T-cell (primary cell): ENCODE data around the gene FNDC1. TPM values are rescaled to one million over a fixed set of nuclear protein-coding genes. Genes with fewer than 3 reads are reported as not detected.

Source experiments
- ATAC-seq, 4 experiments: fragments of 200-7000 bp in 3 of 4; fragments of 150-1000 bp in 1 of 4; cut with Tn5 transposase; replicated peaks in 1 of 4; 1 replicate in 3 of 4; 2 replicates in 1 of 4; pipeline ENCODE4 v1.10.0; 2021; ENCODE audit warnings: moderate library complexity in 3 of 4, mild to moderate bottlenecking in 2 of 4, moderate number of reproducible peaks in 1 of 4
- CTCF ChIA-PET, 2 donors: fragments of 300-600 bp; sonication (Branson Sonifier 250); formaldehyde crosslinking; loops; one replicate each; lab custom pipeline; 2022; ENCODE audit warnings: antibody characterized with exemption in 2 of 2; lab: Charles Lee
- POLR2A ChIA-PET, 2 donors: fragments of 300-600 bp; sonication (Branson Sonifier 250); formaldehyde crosslinking; loops; one replicate each; lab custom pipeline; 2022; ENCODE audit warnings: antibody characterized with exemption in 2 of 2; lab: Charles Lee
- DNase-seq, 35 experiments: peaks; one replicate each; pipeline versions ENCODE4 v3.0.0 to v3.0.0-alpha.2; 2013 to 2023
- H3K27ac ChIP-seq: one replicate; pipeline ENCODE4 v1.5.1; 2013; ENCODE audit warnings: low read length
- H3K27me3 ChIP-seq, 2 experiments: replicated peaks in 1 of 2; 1 replicate in 1 of 2; 2 replicates in 1 of 2; pipeline versions ENCODE4 v1.6.1 to v1.7.0; 2013; ENCODE audit warnings: low read length in 1 of 2, mixed read lengths in 1 of 2; ENCODE audit not compliant: control insufficient read depth in 2 of 2, insufficient read depth in 2 of 2; ENCODE audit errors: extremely low read depth in 1 of 2
- H3K36me3 ChIP-seq, 2 donors: 1 replicate in 1 of 2; 2 replicates in 1 of 2; pipeline versions ENCODE4 v1.6.1 to v1.7.0; 2013; ENCODE audit warnings: low read length in 1 of 2; ENCODE audit not compliant: control insufficient read depth in 2 of 2, insufficient read depth in 1 of 2; ENCODE audit errors: extremely low read depth in 1 of 2
- H3K4me1 ChIP-seq, 2 experiments: 1 replicate in 1 of 2; 2 replicates in 1 of 2; pipeline versions ENCODE4 v1.6.1 to v1.7.0; 2013; ENCODE audit warnings: low read length in 2 of 2, mixed read lengths in 1 of 2; ENCODE audit not compliant: insufficient read depth in 2 of 2, control insufficient read depth in 1 of 2; ENCODE audit errors: extremely low read depth in 1 of 2
- H3K4me3 ChIP-seq, 2 donors: 1 replicate in 1 of 2; 2 replicates in 1 of 2; pipeline versions ENCODE4 v1.5.1 to v1.7.0; 2013; ENCODE audit warnings: mild to moderate bottlenecking in 2 of 2, low read length in 1 of 2, moderate library complexity in 1 of 2; ENCODE audit not compliant: control insufficient read depth in 1 of 2; ENCODE audit errors: extremely low read depth in 1 of 2
- H3K9me3 ChIP-seq: 2 replicates; pipeline ENCODE4 v1.7.0; 2013
- H3K27ac Mint-ChIP-seq, 2 donors: one replicate each; pipeline ENCODE4 v1.8.0; 2020 to 2021; ENCODE audit warnings: mild to moderate bottlenecking in 2 of 2, mixed read lengths in 2 of 2
- H3K27me3 Mint-ChIP-seq, 2 donors: one replicate each; pipeline ENCODE4 v1.8.0; 2021 to 2022; ENCODE audit warnings: mixed read lengths in 2 of 2
- H3K36me3 Mint-ChIP-seq: one replicate; pipeline ENCODE4 v1.8.0; 2021; ENCODE audit warnings: mixed read lengths
- H3K4me1 Mint-ChIP-seq, 3 donors: one replicate each; pipeline ENCODE4 v1.8.0; 2020 to 2022; ENCODE audit warnings: mixed read lengths in 3 of 3, mild to moderate bottlenecking in 1 of 3
- H3K4me3 Mint-ChIP-seq, 3 donors: one replicate each; pipeline ENCODE4 v1.8.0; 2020 to 2022; ENCODE audit warnings: mild to moderate bottlenecking in 3 of 3, mixed read lengths in 3 of 3, moderate library complexity in 3 of 3
- H3K9me3 Mint-ChIP-seq, 3 donors: one replicate each; pipeline ENCODE4 v1.8.0; 2020 to 2022; ENCODE audit warnings: mixed read lengths in 3 of 3
- WGBS: methylation state at CpG from one replicate; pipeline ENCODE4 v1.1.5; 2013; ENCODE audit warnings: missing lambda C conversion rate; ENCODE audit not compliant: insufficient coverage; 5-methylcytosine and 5-hydroxymethylcytosine counted together
- total RNA-seq, 35 experiments: library from RNA in 6 of 35; stranded (reverse) in 6 of 35; fragments of 120-200 nt in 1 of 35; gene quantifications; one replicate each; pipeline versions ENCODE4 v1.2.1 to v1.2.4 and lab custom pipeline; 2013 to 2026

The FNDC1 gene
- total RNA-seq, 5 donors from 2014 or later (not counting 1 experiment from before 2014, with no cell fraction given), result 0.03 TPM; not detected in 4

GRCh38 chr6:159298840-159299239, 129.6 kb downstream of the FNDC1 start:
- DNase-seq (no peak), ATAC-seq (no peak)
- Histone ChIP-seq H3K27me3 (peaks cover under 1 to 19% of the 10 kb centered on the region in 2 experiments), H3K9me3 (no peaks in the 10 kb centered on the region), H3K4me1 (no peaks in the 10 kb centered on the region), H3K27ac (no peak overlapping the region), H3K36me3 (no peaks in the 10 kb centered on the region), H3K4me3 (no peak overlapping the region)
- H3K4me1 Mint-ChIP-seq, result no peaks in the 10 kb centered on the region
- H3K27ac Mint-ChIP-seq, result no peak overlapping the region
- CTCF ChIA-PET, result interaction anchor here in 1 of 2 donors (0.6 kb wide), 1 partner anchor 335 kb away, joined by 3 read pairs; no protein-coding TSS in a partner anchor
- POLR2A ChIA-PET, result no interaction called here
- WGBS, result 94% methylated on average over 5 of the region's 5 CpGs
- no peaks in the 10 kb centered on the region for H3K36me3 Mint-ChIP-seq
- H3K4me3 Mint-ChIP-seq, result no peak overlapping the region
- peaks cover 33 to 37% of the 10 kb centered on the region in 2 donors for H3K27me3 Mint-ChIP-seq
- H3K9me3 Mint-ChIP-seq, result no peaks in the 10 kb centered on the region

DNA sequence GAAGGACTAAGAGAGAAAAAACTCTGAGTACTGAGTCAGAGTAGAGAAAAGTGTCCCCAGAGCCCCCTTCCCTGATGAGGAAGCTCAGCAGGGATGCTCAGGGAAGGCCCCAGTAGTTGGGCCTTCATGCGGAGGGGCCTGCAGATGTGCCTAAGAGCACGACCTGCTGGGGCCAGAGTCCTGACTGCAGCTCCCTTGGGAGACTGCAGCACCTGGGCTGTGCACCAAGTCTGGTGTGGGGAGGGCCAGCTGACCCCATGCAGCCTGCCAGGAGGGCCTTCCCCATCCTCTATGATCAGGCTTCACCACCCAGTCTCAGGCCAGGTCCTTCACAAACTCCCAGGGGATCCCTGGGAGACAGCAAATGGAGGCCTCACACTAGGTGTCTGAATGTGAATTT, 130.4 kb downstream of the FNDC1 start:
- H3K27ac ChIP-seq, result no peak overlapping the region
- WGBS, result 60% methylated on average over 2 of the region's 2 CpGs
- Mint-ChIP-seq H3K36me3 (no peaks in the 10 kb centered on the region), H3K27ac (no peak overlapping the region), H3K9me3 (no peaks in the 10 kb centered on the region), H3K27me3 (peaks cover 32 to 44% of the 10 kb centered on the region in 2 donors), H3K4me1 (no peaks in the 10 kb centered on the region), H3K4me3 (no peak overlapping the region)
- CTCF ChIA-PET, result interaction anchor here in 1 of 2 donors (0.6 kb wide), 1 partner anchor 334 kb away, joined by 3 read pairs; no protein-coding TSS in a partner anchor
- POLR2A ChIA-PET, result no interaction called here
- no peaks in the 10 kb centered on the region for H3K9me3 ChIP-seq
- H3K36me3 ChIP-seq, result no peaks in the 10 kb centered on the region
- ATAC-seq (no peak), DNase-seq (no peak)
- peaks cover 2 to 22% of the 10 kb centered on the region in 2 experiments for H3K27me3 ChIP-seq
- H3K4me1 ChIP-seq, result no peaks in the 10 kb centered on the region
- H3K4me3 ChIP-seq, result no peak overlapping the region

GRCh38 chr6:159301277-159301676, 132.1 kb downstream of the FNDC1 start:
- ATAC-seq (no peak), DNase-seq (no peak)
- H3K27me3 Mint-ChIP-seq, result peaks cover 29 to 39% of the 10 kb centered on the region in 2 donors
- CTCF ChIA-PET, result no interaction called here
- H3K4me3 Mint-ChIP-seq, result no peak overlapping the region
- Histone ChIP-seq H3K4me1 (no peaks in the 10 kb centered on the region), H3K4me3 (no peak overlapping the region), H3K27ac (no peak overlapping the region), H3K36me3 (no peaks in the 10 kb centered on the region), H3K9me3 (no peaks in the 10 kb centered on the region), H3K27me3 (peaks cover 2 to 22% of the 10 kb centered on the region in 2 experiments)
- H3K27ac Mint-ChIP-seq, result no peak overlapping the region
- WGBS, result 100% methylated on average over 1 of the region's 5 CpGs
- no peaks in the 10 kb centered on the region for H3K9me3 Mint-ChIP-seq
- POLR2A ChIA-PET, result no interaction called here
- H3K36me3 Mint-ChIP-seq, result no peaks in the 10 kb centered on the region
- H3K4me1 Mint-ChIP-seq, result no peaks in the 10 kb centered on the region

DNA sequence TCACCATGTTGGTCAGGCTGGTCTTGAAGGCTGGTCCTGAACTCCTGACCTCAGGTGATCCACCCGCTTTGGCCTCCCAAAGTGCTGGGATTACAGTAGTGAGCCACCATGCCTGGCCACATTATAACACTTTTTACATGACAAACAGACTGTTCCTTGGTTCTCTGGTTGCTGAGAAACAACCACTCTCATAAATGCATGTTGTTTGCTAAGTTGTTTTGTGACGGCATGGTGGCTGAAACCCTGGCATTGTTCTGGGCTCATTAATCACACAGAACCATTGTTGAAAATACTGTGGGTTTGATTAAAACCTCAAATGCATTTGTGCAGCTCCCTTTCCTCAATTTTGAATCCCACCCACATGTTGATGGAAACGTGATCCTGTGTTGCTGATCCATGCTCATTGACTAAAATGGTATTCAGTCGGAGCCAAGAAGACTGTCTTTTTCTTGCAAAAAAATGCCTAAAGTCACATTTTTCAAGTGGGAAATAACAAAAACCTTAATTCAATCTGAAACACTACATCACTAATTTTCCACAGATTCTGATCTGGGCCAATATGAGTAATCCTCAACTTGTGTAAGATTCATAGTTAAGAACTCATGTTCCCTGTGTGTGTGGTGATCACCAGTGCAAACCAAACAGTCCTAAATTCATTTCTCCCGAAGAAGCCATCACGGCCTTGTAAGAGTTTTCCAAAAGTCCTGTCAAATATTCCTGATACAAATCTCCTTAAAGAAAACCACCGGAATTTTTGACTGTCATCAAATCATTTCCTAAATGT, 132.8 kb downstream of the FNDC1 start:
- WGBS, result 89% methylated on average over 3 of the region's 7 CpGs
- Histone ChIP-seq H3K27me3 (peaks cover 2 to 22% of the 10 kb centered on the region in 2 experiments), H3K9me3 (no peaks in the 10 kb centered on the region), H3K4me1 (no peaks in the 10 kb centered on the region), H3K4me3 (no peak overlapping the region), H3K27ac (no peak overlapping the region), H3K36me3 (no peaks in the 10 kb centered on the region)
- no peak overlapping the region for H3K27ac Mint-ChIP-seq
- CTCF ChIA-PET, result no interaction called here
- ATAC-seq (no peak), DNase-seq (no peak)
- H3K36me3 Mint-ChIP-seq, result no peaks in the 10 kb centered on the region
- POLR2A ChIA-PET, result no interaction called here
- peaks cover 29 to 39% of the 10 kb centered on the region in 2 donors for H3K27me3 Mint-ChIP-seq
- no peaks in the 10 kb centered on the region for H3K9me3 Mint-ChIP-seq
- H3K4me3 Mint-ChIP-seq, result no peak overlapping the region
- H3K4me1 Mint-ChIP-seq, result no peaks in the 10 kb centered on the region

GRCh38 chr6:159302594-159302992, 133.4 kb downstream of the FNDC1 start:
- H3K27me3 Mint-ChIP-seq, result peaks cover 28 to 37% of the 10 kb centered on the region in 2 donors
- WGBS, result no CpG with 5 or more reads among the region's 5 CpGs
- ATAC-seq, result no peak
- H3K4me3 Mint-ChIP-seq, result no peak overlapping the region
- no peaks in the 10 kb centered on the region for H3K36me3 Mint-ChIP-seq
- H3K4me3 ChIP-seq, result no peak overlapping the region
- ChIA-PET CTCF (no interaction called here), POLR2A (no interaction called here)
- no peak for DNase-seq
- no peaks in the 10 kb centered on the region for H3K9me3 Mint-ChIP-seq
- no peaks in the 10 kb centered on the region for H3K4me1 Mint-ChIP-seq
- H3K27ac Mint-ChIP-seq, result no peak overlapping the region
- no peaks in the 10 kb centered on the region for H3K9me3 ChIP-seq
- H3K4me1 ChIP-seq, result no peaks in the 10 kb centered on the region
- no peak overlapping the region for H3K27ac ChIP-seq
- H3K36me3 ChIP-seq, result no peaks in the 10 kb centered on the region
- peaks cover 2 to 21% of the 10 kb centered on the region in 2 experiments for H3K27me3 ChIP-seq

DNA sequence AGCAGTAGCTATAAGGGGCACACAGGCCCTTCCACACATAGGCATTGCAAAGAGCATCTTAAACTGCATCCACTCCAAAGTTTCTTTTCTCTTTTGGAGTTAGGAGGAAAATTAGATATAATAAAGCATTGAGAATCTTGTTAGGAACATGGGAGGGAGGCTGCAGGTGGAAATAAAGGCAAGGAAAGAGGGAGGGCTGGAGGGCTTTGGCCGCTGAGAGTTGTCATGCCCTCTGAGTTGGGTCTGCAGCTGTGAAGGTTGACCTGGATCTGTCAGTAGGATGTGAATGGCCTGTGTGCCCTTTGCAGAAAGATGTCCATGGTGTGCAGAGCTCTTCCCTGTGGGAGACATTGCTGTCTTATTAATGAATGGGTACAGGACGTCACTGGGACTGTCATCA, 134.0 kb downstream of the FNDC1 start:
- ATAC-seq (no peak), DNase-seq (no peak)
- POLR2A ChIA-PET, result no interaction called here
- Histone ChIP-seq H3K9me3 (no peaks in the 10 kb centered on the region), H3K4me3 (no peak overlapping the region), H3K27me3 (peaks cover 2 to 20% of the 10 kb centered on the region in 2 experiments), H3K27ac (no peak overlapping the region), H3K36me3 (no peaks in the 10 kb centered on the region), H3K4me1 (no peaks in the 10 kb centered on the region)
- Mint-ChIP-seq H3K27ac (no peak overlapping the region), H3K9me3 (no peaks in the 10 kb centered on the region), H3K36me3 (no peaks in the 10 kb centered on the region), H3K27me3 (peaks cover 23 to 32% of the 10 kb centered on the region in 2 donors), H3K4me3 (no peak overlapping the region), H3K4me1 (no peaks in the 10 kb centered on the region)
- whole genome bisulfite sequencing, result 75% methylated on average over 2 of the region's 2 CpGs
- CTCF ChIA-PET, result no interaction called here
